ENCODE data around the gene C2orf76.

C2orf76 gene

GRCh38 chr2:119338272-119338671 lies 28.4 kb downstream of the C2orf76 start:
- DNase-seq (ENCODE audit: low read depth) = no peak

- no peak for DNase-seq (ENCODE audit: low read depth)
These were observed 28.9 kb downstream of the C2orf76 start for GRCh38 chr2:119337749-119338148.

- DNase-seq (ENCODE audit: low read depth) = no peak
These were observed 32.8 kb downstream of the C2orf76 start for GRCh38 chr2:119333833-119334232.

GRCh38 chr2:119333360-119333759 lies 33.3 kb downstream of the C2orf76 start:
- no peak for DNase-seq (ENCODE audit: low read depth)

- no peak for DNase-seq (ENCODE audit: low read depth)
These were observed 33.7 kb downstream of the C2orf76 start for GRCh38 chr2:119332953-119333352.

GRCh38 chr2:119327431-119327830 lies 39.2 kb downstream of the C2orf76 start:
- DNase-seq (ENCODE audit: low read depth) = no peak

GRCh38 chr2:119326938-119327337 lies 39.7 kb downstream of the C2orf76 start:
- no peak for DNase-seq (ENCODE audit: low read depth)

GRCh38 chr2:119324685-119325270 lies 41.9 kb downstream of the C2orf76 start:
- no peak for DNase-seq (ENCODE audit: low read depth)

- DNase-seq (ENCODE audit: low read depth) = no peak
These were observed 43.2 kb downstream of the C2orf76 start for GRCh38 chr2:119323459-119323858.

GRCh38 chr2:119319593-119319992 lies 47.0 kb downstream of the C2orf76 start:
- DNase-seq (ENCODE audit: low read depth) = no peak

- no peak for DNase-seq (ENCODE audit: low read depth)
These were observed 49.1 kb downstream of the C2orf76 start for GRCh38 chr2:119317554-119317953.

GRCh38 chr2:119316066-119316465 lies 50.6 kb downstream of the C2orf76 start:
- DNase-seq (ENCODE audit: low read depth) = no peak

- DNase-seq (ENCODE audit: low read depth) = no peak
These were observed 51.3 kb downstream of the C2orf76 start for GRCh38 chr2:119315241-119315925.

GRCh38 chr2:119311831-119312230 lies 54.8 kb downstream of the C2orf76 start:
- no peak for DNase-seq (ENCODE audit: low read depth)

- no peak for DNase-seq (ENCODE audit: low read depth)
These were observed 55.3 kb downstream of the C2orf76 start for GRCh38 chr2:119311371-119311770.

- DNase-seq (ENCODE audit: low read depth) = no peak
These were observed 57.8 kb downstream of the C2orf76 start for GRCh38 chr2:119308793-119309330.

- DNase-seq (ENCODE audit: low read depth) = no peak
These were observed 59.1 kb downstream of the C2orf76 start for GRCh38 chr2:119307419-119308140.

- DNase-seq (ENCODE audit: low read depth) = no peak
These were observed 60.4 kb downstream of the C2orf76 start for GRCh38 chr2:119306196-119306590.

GRCh38 chr2:119305497-119306195 lies 61.0 kb downstream of the C2orf76 start:
- no peak for DNase-seq (ENCODE audit: low read depth)

- no peak for DNase-seq (ENCODE audit: low read depth)
These were observed 61.8 kb downstream of the C2orf76 start for GRCh38 chr2:119304847-119305246.

- no peak for DNase-seq (ENCODE audit: low read depth)
These were observed 65.2 kb downstream of the C2orf76 start for GRCh38 chr2:119301413-119301812.

GRCh38 chr2:119295688-119296375 lies 70.8 kb downstream of the C2orf76 start:
- DNase-seq (ENCODE audit: low read depth) = no peak
